Esophagus squamous epithelium (tissue), 5 donors: ENCODE data around the gene TCN2. TPM values are rescaled to one million over a fixed set of nuclear protein-coding genes. Genes with fewer than 3 reads are reported as not detected.

Source experiments
- DNase-seq: peaks from one replicate; lab custom pipeline; 2025; lab: John Stamatoyannopoulos, UW
- H3K27ac ChIP-seq, 4 donors: fragments of 200-600 bp; sonication (generic); one replicate each; pipeline ENCODE4 v1.5.1; 2016 to 2019; ENCODE audit warnings: mild to moderate bottlenecking in 1 of 4
- H3K27me3 ChIP-seq, 4 donors: fragments of 200-600 bp; sonication (generic); 1 replicate in 3 of 4; 2 replicates in 1 of 4; pipeline versions ENCODE4 v1.5.1 to v1.6.0; 2017 to 2021; ENCODE audit warnings: antibody characterized with exemption in 1 of 4
- H3K36me3 ChIP-seq, 3 donors: fragments of 200-600 bp; sonication (generic); one replicate each; pipeline ENCODE4 v1.5.1; 2016 to 2019
- H3K4me1 ChIP-seq, 3 donors: fragments of 200-600 bp; sonication (generic); one replicate each; pipeline ENCODE4 v1.5.1; 2017 to 2019
- H3K4me3 ChIP-seq, 4 donors: fragments of 200-600 bp; sonication (generic); 1 replicate in 3 of 4; 2 replicates in 1 of 4; pipeline ENCODE4 v1.5.1; 2016 to 2019; ENCODE audit warnings: mild to moderate bottlenecking in 2 of 4, moderate library complexity in 1 of 4
- H3K9me3 ChIP-seq, 3 donors: fragments of 200-600 bp; sonication (generic); one replicate each; pipeline ENCODE4 v1.5.1; 2016 to 2019
- CTCF ChIP-seq, 6 experiments: fragments of 450-650 bp in 4 of 6; fragments of 200-600 bp in 2 of 6; sonication (generic) in 2 of 6; IDR thresholded peaks; one replicate each; pipeline ENCODE4 v1.5.1; 2016 to 2019; ENCODE audit warnings: antibody characterized with exemption in 6 of 6, mild to moderate bottlenecking in 4 of 6, moderate library complexity in 4 of 6
- POLR2A ChIP-seq, 4 donors: fragments of 450-650 bp; IDR thresholded peaks; one replicate each; pipeline ENCODE4 v1.6.1; 2017; ENCODE audit warnings: antibody characterized with exemption in 4 of 4, mild to moderate bottlenecking in 4 of 4, moderate library complexity in 3 of 4
- WGBS, 2 donors: methylation state at CpG; one replicate each; pipeline ENCODE4 v1.1.5; 2018; 5-methylcytosine and 5-hydroxymethylcytosine counted together
- intact Hi-C: fragments of 100-400 bp; cut with DNase I; formaldehyde crosslinking; loops from one replicate; pipeline ENCODE4 v1.15.0; 2022
- total RNA-seq, 4 donors: library from RNA; depleted of rRNA; stranded (reverse); fragments of >200 nt; gene quantifications; one replicate each; pipeline ENCODE4 v1.1.0, GENCODE V29; 2016
- donor health status: DM: yes; HTN: yes; CAD: no.

TCN2 gene
- total RNA-seq, 4 donors from 2014 or later, result 1.9 to 20.4 (median 10.4) TPM

GRCh38 chr22:30596886-30597285, 10.1 kb upstream of the TCN2 start:
- TF ChIP-seq POLR2A (IDR thresholded peaks at IDR 0.05) (no peak), CTCF (IDR thresholded peaks at IDR 0.05) (no peak)
- DNase-seq, result no peak
- Histone ChIP-seq H3K27ac (no peak overlapping the region), H3K4me3 (no peak overlapping the region), H3K9me3 (no peaks in the 10 kb centered on the region), H3K4me1 (peaks cover 0 to 7% (median 5%) of the 10 kb centered on the region in 3 donors), H3K36me3 (no peaks in the 10 kb centered on the region), H3K27me3 (peaks cover 0 to 7% (median 0%) of the 10 kb centered on the region in 4 donors)
- 90% methylated on average over 7 of the region's 29 CpGs; no CpG with 5 or more reads in 1 of the 2 donors for WGBS, 2 donors
- intact Hi-C loops, result no loop called here

GRCh38 chr22:30598986-30599385, 8.0 kb upstream of the TCN2 start:
- H3K27ac ChIP-seq, result no peak overlapping the region
- 81 to 84% methylated on average over 3 of the region's 3 CpGs for WGBS, 2 donors

DNA sequence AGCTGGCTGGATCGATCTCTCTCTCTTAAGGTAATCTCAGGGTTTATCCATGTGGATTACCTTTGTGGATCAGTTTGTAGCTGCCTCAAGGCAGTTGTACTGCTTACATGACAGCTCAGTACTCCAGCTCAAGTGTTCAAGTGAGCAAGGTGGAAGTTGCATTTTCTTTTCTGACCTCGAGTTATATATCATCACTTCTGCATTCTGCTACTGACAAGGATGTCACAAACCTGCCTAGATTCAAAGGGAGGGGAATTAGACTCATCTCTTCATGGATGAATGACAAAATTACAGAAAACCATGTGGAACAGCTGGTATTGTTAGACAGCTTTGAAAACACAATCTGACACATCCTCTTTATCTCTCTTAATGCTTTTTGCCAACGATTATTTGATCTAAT, 6.1 kb upstream of the TCN2 start:
- Histone ChIP-seq H3K27ac (no peak overlapping the region), H3K9me3 (no peaks in the 10 kb centered on the region), H3K36me3 (no peaks in the 10 kb centered on the region), H3K4me3 (no peak overlapping the region), H3K27me3 (no peaks in the 10 kb centered on the region), H3K4me1 (peaks cover 0 to 8% (median 4%) of the 10 kb centered on the region in 3 donors)
- DNase-seq, result no peak
- TF ChIP-seq POLR2A (IDR thresholded peaks at IDR 0.05), result no peak
- TF ChIP-seq CTCF (IDR thresholded peaks at IDR 0.05), result no peak
- WGBS, 2 donors, result 37 to 51% methylated on average over 3 of the region's 3 CpGs
- intact Hi-C loops, result no loop called here

More at GRCh38 chr22:30598986-30599385, 8.0 kb upstream of the TCN2 start:
- intact Hi-C loops, result no loop called here
- TF ChIP-seq CTCF (IDR thresholded peaks at IDR 0.05) (no peak), POLR2A (IDR thresholded peaks at IDR 0.05) (no peak)
- Histone ChIP-seq H3K9me3 (no peaks in the 10 kb centered on the region), H3K27me3 (no peaks in the 10 kb centered on the region), H3K4me3 (no peak overlapping the region), H3K36me3 (no peaks in the 10 kb centered on the region), H3K4me1 (no peaks in the 10 kb centered on the region)
- DNase-seq, result no peak

GRCh38 chr22:30601464-30601863, 5.5 kb upstream of the TCN2 start:
- Histone ChIP-seq H3K36me3 (no peaks in the 10 kb centered on the region), H3K27ac (no peak overlapping the region), H3K4me1 (peaks cover 0 to 13% (median 8%) of the 10 kb centered on the region in 3 donors), H3K27me3 (no peaks in the 10 kb centered on the region), H3K4me3 (no peak overlapping the region), H3K9me3 (no peaks in the 10 kb centered on the region)
- intact Hi-C loops, result no loop called here
- TF ChIP-seq POLR2A (IDR thresholded peaks at IDR 0.05), result no peak
- TF ChIP-seq CTCF (IDR thresholded peaks at IDR 0.05), result no peak
- DNase-seq, result no peak
- 77 to 83% methylated on average over 5 of the region's 5 CpGs for WGBS, 2 donors

GRCh38 chr22:30602049-30602448, 4.9 kb upstream of the TCN2 start:
- intact Hi-C loops, result no loop called here
- H3K9me3 ChIP-seq, result no peaks in the 10 kb centered on the region
- no peaks in the 10 kb centered on the region for H3K36me3 ChIP-seq
- WGBS, 2 donors, result 57 to 60% methylated on average over 3 of the region's 3 CpGs
- H3K27me3 ChIP-seq, result no peaks in the 10 kb centered on the region
- DNase-seq, result no peak
- H3K4me1 ChIP-seq, result peaks cover 1 to 19% (median 8%) of the 10 kb centered on the region in 3 donors
- no peak overlapping the region for H3K4me3 ChIP-seq
- TF ChIP-seq POLR2A (IDR thresholded peaks at IDR 0.05), result no peak
- peak in 3 of 6 experiments; percentile 8 to 38 (median 27) for TF ChIP-seq CTCF (IDR thresholded peaks at IDR 0.05)
- no peak overlapping the region for H3K27ac ChIP-seq
